GM19438 (cell line): ENCODE results near the gene HOXC5.

Experiments used
- ATAC-seq: cut with Tn5 transposase; IDR thresholded peaks from one replicate; pipeline ENCODE4 v1.9.1; 2021; ENCODE audit warnings: low read depth; ENCODE audit not compliant: unreplicated experiment

Gene HOXC5

GRCh38 chr12:54006559-54007220, 26.2 kb upstream of the HOXC5 start:
- ATAC-seq, result no peak

GRCh38 chr12:54007538-54008259, 25.2 kb upstream of the HOXC5 start:
- no peak for ATAC-seq

- ATAC-seq, result no peak
These were observed 24.6 kb upstream of the HOXC5 start for GRCh38 chr12:54008260-54008552.

DNA sequence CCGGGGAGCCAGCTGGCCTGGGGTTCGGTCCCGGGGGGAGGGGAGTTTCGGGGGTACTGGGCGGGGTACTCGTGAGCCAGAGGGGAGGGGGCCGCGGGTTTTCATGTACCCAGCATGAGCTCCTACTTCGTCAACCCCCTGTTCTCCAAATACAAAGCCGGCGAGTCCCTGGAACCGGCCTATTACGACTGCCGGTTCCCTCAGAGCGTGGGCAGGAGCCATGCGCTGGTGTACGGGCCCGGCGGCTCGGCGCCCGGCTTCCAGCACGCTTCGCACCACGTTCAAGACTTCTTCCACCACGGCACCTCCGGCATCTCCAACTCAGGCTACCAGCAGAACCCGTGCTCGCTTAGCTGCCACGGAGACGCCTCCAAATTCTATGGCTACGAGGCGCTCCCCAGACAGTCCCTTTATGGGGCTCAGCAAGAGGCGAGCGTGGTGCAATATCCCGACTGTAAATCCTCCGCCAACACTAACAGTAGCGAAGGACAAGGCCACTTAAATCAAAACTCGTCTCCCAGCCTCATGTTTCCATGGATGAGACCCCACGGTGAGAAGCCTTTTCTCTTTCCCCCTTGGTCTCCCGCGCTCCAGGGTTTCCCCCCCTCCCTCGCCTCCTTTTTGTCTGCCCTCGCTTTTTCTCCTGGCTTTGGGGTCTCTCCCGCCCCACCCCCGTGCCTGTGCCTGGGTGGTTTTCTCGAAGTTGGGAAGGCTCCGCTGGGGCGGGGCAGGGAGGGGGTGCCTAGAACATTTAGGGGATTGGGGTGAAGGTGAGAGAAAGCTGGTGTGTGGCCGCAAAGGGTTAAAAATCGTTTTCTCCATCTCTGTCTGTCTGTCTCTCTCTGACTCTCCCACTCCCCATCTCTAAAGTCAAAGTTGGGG, 23.4 kb upstream of the HOXC5 start:
- ATAC-seq, result no peak

GRCh38 chr12:54010053-54010971, 22.5 kb upstream of the HOXC5 start:
- ATAC-seq, result no peak

GRCh38 chr12:54010972-54011664, 21.7 kb upstream of the HOXC5 start:
- no peak for ATAC-seq

GRCh38 chr12:54011665-54012532, 21.0 kb upstream of the HOXC5 start:
- ATAC-seq, result no peak

DNA sequence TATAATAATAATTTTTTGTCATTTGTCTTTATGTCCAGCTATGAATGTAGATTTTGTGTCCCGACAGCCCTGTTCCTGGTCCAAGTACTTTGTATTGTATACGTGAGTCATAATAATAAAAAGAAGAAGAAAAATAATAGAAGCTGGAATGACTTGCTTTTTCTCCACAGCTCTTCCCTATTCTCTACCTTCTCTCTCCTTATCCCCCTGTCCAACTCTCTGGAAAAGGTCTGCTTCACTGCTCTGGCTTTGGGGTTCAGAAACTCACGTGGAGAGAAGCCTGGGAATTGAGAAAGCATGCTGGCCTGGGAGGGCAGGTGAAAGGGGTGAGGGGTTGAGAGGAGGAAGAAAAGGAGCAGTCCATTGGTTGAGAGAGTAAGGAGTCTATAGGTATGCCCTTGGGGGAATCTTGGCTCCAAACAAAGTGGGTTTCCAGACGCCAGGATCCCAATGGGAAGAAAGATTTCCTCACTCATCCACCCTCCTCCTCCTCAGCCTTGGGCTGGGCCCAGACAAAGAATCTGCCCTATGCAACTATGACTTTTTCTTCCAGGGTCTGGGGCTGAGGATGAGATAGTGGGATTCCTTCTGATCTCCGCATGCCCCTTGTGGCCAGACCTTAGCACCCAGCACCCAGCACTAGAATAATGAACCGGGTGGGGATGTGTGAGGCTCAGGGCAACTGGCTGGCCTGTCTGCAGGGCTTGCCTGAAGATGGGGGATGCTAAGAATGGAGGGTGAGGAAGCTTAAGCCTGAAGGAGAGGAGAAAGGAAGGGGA, 20.0 kb upstream of the HOXC5 start:
- no peak for ATAC-seq

GRCh38 chr12:54014377-54015017, 18.4 kb upstream of the HOXC5 start:
- ATAC-seq, result no peak

DNA sequence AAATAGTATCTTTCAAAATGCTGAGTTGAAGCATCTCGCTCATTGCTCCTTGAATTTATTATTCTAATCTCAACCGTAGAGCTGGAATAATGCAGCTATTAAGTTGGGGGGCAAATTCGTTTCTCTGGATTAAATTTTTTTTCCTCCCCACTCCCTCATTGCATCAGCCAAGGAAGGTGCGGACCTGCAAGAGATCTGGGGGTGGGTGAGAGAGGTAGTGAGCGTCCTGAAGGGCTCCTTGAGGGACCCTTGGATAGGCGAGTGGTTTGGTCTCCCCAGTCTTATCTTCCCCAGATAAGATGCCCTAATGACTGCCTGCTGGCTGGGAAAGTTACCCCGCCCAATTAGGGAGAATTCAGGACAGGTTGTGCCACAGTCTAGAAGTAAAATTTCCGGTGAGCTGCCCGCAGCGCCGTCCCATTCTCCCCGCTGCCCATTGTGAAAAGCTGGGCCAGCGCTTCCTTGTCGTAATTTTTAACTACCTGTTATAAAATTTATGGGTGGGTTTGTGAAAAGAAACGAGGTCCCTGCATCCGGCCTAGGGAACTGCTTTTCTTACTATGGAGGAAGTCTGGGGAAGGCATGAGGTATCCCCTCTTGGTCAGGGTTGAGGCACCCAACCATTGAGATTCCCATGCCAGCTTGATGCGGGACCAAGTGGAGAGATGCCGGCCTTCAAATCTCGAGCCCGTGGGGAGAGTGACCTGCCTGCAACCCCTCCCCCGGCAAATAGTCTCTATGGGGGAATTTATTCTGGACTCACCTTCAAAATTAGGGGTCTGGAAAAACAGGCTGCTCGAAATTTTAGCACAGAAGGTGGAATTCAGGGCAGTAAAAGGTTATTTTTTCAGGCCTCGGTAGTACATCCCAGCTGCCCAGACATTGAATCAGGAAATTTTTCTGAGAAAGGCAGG, 17.6 kb upstream of the HOXC5 start:
- ATAC-seq, result no peak

GRCh38 chr12:54016051-54016450, 16.8 kb upstream of the HOXC5 start:
- ATAC-seq, result no peak

GRCh38 chr12:54016478-54016964, 16.3 kb upstream of the HOXC5 start:
- ATAC-seq, result no peak

DNA sequence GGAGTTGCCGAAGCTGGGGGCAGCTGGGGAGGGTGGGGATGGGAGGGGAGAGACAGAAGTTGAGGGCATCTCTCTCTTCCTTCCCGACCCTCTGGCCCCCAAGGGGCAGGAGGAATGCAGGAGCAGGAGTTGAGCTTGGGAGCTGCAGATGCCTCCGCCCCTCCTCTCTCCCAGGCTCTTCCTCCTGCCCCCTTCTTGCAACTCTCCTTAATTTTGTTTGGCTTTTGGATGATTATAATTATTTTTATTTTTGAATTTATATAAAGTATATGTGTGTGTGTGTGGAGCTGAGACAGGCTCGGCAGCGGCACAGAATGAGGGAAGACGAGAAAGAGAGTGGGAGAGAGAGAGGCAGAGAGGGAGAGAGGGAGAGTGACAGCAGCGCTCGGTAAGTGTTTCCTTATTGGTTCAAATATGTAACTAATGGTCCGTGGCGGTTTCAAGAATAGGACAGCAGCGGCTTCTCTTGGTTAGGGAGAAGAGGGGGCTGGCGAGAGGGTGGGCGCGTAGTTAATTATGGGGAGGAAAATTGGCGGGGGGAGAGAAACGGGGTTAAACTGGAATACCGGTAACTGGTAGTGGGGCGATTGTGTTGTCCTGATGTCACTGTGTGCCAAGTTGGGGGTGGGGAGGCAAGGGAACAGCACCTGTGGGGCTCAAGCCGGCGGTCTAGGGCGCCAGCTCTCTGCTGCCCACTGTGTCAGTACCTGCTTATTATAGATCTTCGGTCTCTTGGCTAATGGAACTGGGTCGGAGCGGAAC, 15.6 kb upstream of the HOXC5 start:
- peak; percentile 44 for ATAC-seq

GRCh38 chr12:54017878-54018467, 14.9 kb upstream of the HOXC5 start:
- peak; percentile 55 for ATAC-seq

- ATAC-seq, result no peak
These were observed 14.3 kb upstream of the HOXC5 start for GRCh38 chr12:54018468-54018984.
